ENCODE data around the gene SLC13A2.

- TF ChIP-seq, protein P1, sequence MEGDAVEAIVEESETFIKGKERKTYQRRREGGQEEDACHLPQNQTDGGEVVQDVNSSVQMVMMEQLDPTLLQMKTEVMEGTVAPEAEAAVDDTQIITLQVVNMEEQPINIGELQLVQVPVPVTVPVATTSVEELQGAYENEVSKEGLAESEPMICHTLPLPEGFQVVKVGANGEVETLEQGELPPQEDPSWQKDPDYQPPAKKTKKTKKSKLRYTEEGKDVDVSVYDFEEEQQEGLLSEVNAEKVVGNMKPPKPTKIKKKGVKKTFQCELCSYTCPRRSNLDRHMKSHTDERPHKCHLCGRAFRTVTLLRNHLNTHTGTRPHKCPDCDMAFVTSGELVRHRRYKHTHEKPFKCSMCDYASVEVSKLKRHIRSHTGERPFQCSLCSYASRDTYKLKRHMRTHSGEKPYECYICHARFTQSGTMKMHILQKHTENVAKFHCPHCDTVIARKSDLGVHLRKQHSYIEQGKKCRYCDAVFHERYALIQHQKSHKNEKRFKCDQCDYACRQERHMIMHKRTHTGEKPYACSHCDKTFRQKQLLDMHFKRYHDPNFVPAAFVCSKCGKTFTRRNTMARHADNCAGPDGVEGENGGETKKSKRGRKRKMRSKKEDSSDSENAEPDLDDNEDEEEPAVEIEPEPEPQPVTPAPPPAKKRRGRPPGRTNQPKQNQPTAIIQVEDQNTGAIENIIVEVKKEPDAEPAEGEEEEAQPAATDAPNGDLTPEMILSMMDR (IDR thresholded peaks at IDR 0.05) = no peak
- TF ChIP-seq POLR2A (IDR thresholded peaks at IDR 0.05) = no peak
Observed at GRCh38 chr17:28524476-28525424, 51.3 kb downstream of the SLC13A2 start.

All from adrenal gland (tissue), 5 donors.